Epithelial cell of prostate (primary cell): ENCODE results near the gene ADGRA3.
"Not testable (repeated sequence)": the region's sequence is repeated elsewhere in the genome, so short reads cannot be mapped to it uniquely, and the experiment has no call there.

Experiments
- DNase-seq: peaks from one replicate; pipeline ENCODE4 v3.0.0-alpha.2; 2011; ENCODE audit warnings: low read depth, low spot score
- H3K27ac ChIP-seq: fragments of 450-650 bp; 2 replicates; pipeline ENCODE4 v1.5.1; 2017; ENCODE audit warnings: mild to moderate bottlenecking

The ADGRA3 gene

DNA sequence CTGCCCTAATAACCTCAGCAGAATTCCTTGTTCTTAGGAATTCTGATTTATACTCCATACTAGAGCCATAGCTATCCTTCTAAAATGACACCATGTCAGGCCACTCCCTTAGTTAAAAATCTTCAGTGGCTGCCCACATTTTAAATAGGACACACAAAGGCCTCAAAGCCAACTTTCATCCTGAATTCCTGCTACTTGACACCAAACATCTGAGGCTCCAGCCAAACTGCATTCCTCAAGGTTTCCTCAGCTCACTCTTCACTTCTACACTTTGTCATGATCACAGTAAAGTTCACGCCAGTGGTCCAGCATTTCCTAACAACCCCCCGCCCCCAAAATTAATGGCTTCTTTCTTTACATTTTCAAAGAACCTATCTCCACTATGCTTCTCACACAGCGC, 124.3 kb downstream of the ADGRA3 start:
- DNase-seq = no peak
- no peak overlapping the region for H3K27ac ChIP-seq

- peak; percentile 22 for DNase-seq
- no peak overlapping the region for H3K27ac ChIP-seq
These were observed 126.5 kb downstream of the ADGRA3 start for GRCh38 chr4:22389240-22389870.

DNA sequence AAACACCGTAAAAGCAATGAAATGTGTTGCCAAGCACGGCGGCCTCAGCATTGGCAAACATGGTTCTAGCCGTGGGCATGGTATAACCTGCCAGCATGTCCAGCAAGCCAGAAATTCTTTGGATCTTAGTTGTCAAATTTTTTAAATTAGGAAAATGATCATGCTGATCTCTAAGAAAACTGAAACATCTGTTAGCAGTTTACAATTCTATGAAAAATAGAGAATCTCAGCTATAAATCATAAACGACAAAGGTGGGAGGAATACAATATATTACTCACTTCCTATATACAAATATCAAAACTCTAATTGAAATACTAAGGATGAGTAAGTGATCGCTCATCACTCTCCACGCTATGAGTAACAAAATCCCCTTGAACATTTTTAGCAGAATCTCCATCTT, 130.3 kb downstream of the ADGRA3 start:
- peak; percentile 10 for DNase-seq
- H3K27ac ChIP-seq = peak overlapping the region; percentile 69

GRCh38 chr4:22384154-22384553, 131.7 kb downstream of the ADGRA3 start:
- DNase-seq = no peak
- no peak overlapping the region for H3K27ac ChIP-seq

GRCh38 chr4:22382216-22382615, 133.7 kb downstream of the ADGRA3 start:
- H3K27ac ChIP-seq, DNase-seq: not testable (repeated sequence)

- no peak overlapping the region for H3K27ac ChIP-seq
- no peak for DNase-seq
These were observed 142.9 kb downstream of the ADGRA3 start for GRCh38 chr4:22372986-22373385.

GRCh38 chr4:22369901-22370562, 145.8 kb downstream of the ADGRA3 start:
- no peak overlapping the region for H3K27ac ChIP-seq
- DNase-seq = no peak

- DNase-seq = no peak
- no peak overlapping the region for H3K27ac ChIP-seq
These were observed 152.1 kb downstream of the ADGRA3 start for GRCh38 chr4:22363787-22364186.

GRCh38 chr4:22363036-22363435, 152.8 kb downstream of the ADGRA3 start:
- no peak overlapping the region for H3K27ac ChIP-seq
- DNase-seq = no peak

DNA sequence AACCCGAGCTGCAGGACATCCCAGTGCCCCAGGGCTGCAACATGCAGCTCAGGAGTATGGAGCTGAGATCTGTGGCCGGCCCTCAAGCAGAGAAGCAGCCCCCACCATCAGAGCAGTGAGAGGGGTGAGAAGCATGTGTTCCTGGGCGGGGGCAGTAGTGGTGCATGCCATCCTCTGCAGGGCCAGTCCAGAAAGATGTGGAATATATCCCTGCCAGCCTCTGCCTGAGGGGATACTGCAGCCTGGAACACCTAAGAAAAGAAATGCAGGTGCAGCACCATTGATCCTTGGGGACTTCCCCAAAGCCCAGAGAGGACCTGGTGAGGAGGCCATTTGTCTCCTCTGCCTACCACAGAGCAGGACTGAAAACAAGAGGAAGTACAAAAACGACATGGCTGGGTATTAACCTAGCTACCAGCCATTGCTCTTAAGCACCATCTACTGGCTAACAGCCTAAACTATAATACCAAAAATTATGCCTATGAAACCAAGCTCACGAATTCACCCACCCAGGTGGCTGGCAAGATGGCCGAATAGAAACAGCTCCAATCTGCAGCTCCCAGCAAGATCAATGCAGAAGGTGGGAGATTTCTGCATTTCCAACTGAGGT, 158.8 kb downstream of the ADGRA3 start:
- no peak for DNase-seq
- no peak overlapping the region for H3K27ac ChIP-seq

DNA sequence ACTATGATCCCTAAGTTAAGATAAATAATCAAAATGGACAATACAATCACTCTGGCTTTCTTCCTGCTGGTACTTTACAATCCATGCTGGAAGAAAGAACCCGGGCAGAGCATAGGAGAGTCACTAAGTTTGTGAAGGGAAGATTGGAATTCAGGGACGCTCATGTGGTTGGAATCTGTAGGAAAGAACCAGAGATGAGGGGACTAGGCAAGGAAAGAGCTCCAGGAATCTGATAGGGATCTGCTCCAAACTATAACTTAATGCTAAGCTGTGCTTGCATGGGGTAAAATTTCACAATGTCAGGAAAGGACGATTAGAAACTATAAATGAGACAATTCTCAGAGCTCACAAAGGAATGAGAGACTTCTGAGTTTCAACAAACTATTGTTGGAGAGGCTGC, 167.5 kb downstream of the ADGRA3 start:
- no peak overlapping the region for H3K27ac ChIP-seq
- no peak for DNase-seq

DNA sequence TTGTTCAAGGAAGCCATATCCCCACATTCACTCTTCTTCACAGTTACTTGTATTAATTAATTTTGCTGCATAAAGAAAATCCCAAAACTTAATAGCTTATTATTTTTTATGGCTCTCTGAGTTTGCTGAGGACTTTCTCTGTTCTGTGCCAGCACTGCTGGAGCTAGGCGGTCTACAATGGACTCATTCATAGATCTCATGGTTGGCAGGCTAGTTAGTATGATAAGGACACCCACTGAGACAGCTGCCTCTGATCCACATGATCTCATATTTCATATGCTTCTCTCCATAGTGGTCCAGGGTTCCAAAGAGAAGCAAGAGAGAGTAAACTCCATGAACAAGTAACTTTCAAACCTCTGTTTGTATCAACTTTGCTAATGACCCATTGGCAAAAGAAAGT, 170.2 kb downstream of the ADGRA3 start:
- no peak overlapping the region for H3K27ac ChIP-seq
- no peak for DNase-seq

GRCh38 chr4:22345055-22345454, 170.8 kb downstream of the ADGRA3 start:
- no peak overlapping the region for H3K27ac ChIP-seq
- no peak for DNase-seq

GRCh38 chr4:22343606-22344005, 172.3 kb downstream of the ADGRA3 start:
- no peak for DNase-seq

GRCh38 chr4:22339491-22339890, 176.4 kb downstream of the ADGRA3 start:
- H3K27ac ChIP-seq = no peak overlapping the region
- DNase-seq = no peak

More at GRCh38 chr4:22343606-22344005, 172.3 kb downstream of the ADGRA3 start:
- H3K27ac ChIP-seq = no peak overlapping the region

- no peak for DNase-seq
- H3K27ac ChIP-seq = no peak overlapping the region
These were observed 177.1 kb downstream of the ADGRA3 start for GRCh38 chr4:22338796-22339195.
